Ishikawa (cell line): ENCODE results near the gene DOCK1.

Source experiments
- CEBPB ChIP-seq: IDR thresholded peaks from 2 replicates; pipeline ENCODE4 v1.6.1; 2012
- CREB1 ChIP-seq: IDR thresholded peaks from 2 replicates; pipeline ENCODE4 v1.6.1; 2012; ENCODE audit warnings: low read depth
- EGR1 ChIP-seq: IDR thresholded peaks from 2 replicates; pipeline ENCODE4 v1.6.1; 2012
- EP300 ChIP-seq: IDR thresholded peaks from 2 replicates; pipeline ENCODE4 v1.6.1; 2012; ENCODE audit warnings: borderline replicate concordance
- FOXM1 ChIP-seq: IDR thresholded peaks from 2 replicates; pipeline ENCODE4 v1.6.1; 2012; ENCODE audit warnings: low read depth, borderline replicate concordance
- NFIC ChIP-seq: IDR thresholded peaks from 2 replicates; pipeline ENCODE4 v1.6.1; 2012
- RAD21 ChIP-seq: IDR thresholded peaks from 2 replicates; pipeline ENCODE4 v1.6.1; 2012; ENCODE audit warnings: low read depth
- REST ChIP-seq: IDR thresholded peaks from 2 replicates; pipeline ENCODE4 v1.6.1; 2012; ENCODE audit warnings: low read depth, mild to moderate bottlenecking
- TAF1 ChIP-seq: IDR thresholded peaks from 2 replicates; pipeline ENCODE4 v1.6.1; 2012; ENCODE audit warnings: low read depth, mild to moderate bottlenecking
- TCF12 ChIP-seq: IDR thresholded peaks from 2 replicates; pipeline ENCODE4 v1.6.1; 2012; ENCODE audit warnings: low read depth
- TEAD4 ChIP-seq: IDR thresholded peaks from 2 replicates; pipeline ENCODE4 v1.6.1; 2012
- USF1 ChIP-seq: IDR thresholded peaks from 2 replicates; pipeline ENCODE4 v1.6.1; 2012
- YY1 ChIP-seq: IDR thresholded peaks from 2 replicates; pipeline ENCODE4 v1.6.1; 2012; ENCODE audit warnings: low read depth
- ZBTB7A ChIP-seq: IDR thresholded peaks from 2 replicates; pipeline ENCODE4 v1.6.1; 2012; ENCODE audit warnings: low read depth
- TF ChIP-seq, protein P1 (sequence below): IDR thresholded peaks from 2 replicates; pipeline ENCODE4 v1.6.1; 2012

Gene DOCK1

GRCh38 chr10:126904516-126904817 is 761 bp upstream of the DOCK1 start:
- TF ChIP-seq TEAD4: no peak
- no peak for TF ChIP-seq CREB1
- no peak for TF ChIP-seq TAF1

- TF ChIP-seq FOXM1: no peak
- no peak for TF ChIP-seq USF1
- TF ChIP-seq NFIC: no peak
- no peak for TF ChIP-seq EGR1
- TF ChIP-seq ZBTB7A: peak; percentile 94
- no peak for TF ChIP-seq EP300
- TF ChIP-seq TEAD4: 0 out of 2 replicates have a peak, but pooled peaks have one; percentile 18
- TF ChIP-seq TAF1: peak; percentile 31; the same call in 1 of the 2 replicates
Measured at GRCh38 chr10:126905776-126906703, 812 bp downstream of the DOCK1 start.

DNA sequence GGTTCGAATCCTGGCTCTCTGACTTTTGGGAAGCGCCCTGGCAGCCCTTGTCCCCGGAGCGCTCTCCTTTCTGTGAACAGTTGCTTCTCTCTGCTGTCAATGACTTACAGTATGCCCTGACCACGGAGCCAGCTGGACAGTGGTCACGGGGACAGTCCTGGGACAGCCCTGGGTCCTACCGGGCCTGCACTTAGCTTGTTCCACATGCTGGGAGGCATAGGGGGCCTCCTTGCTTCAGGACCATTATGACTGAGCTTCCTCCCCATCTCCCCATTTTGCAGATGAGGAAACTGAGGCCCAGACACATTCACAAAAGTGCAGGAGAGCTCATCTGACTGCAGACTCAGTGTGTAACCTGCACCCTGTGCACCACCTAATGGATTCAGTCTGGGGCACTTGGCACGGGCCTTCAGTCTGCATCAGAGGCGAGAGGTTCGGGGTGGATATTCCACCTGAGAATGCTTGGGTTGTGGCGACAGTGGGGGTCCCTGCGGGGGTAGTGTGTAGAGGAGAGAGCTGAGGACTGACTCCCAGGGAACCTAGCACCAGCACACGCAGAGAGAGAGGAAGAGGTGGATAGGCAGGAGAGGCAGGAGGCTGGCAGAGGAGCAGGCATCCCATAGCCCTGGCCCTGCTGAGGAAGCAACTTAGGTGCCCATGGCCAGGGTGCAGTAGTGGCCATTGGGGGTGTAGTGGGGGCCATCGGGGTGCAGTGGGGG is 1.6 kb downstream of the DOCK1 start:
- TF ChIP-seq CEBPB: no peak
- no peak for TF ChIP-seq EP300
- no peak for TF ChIP-seq RAD21
- TF ChIP-seq TCF12: no peak
- no peak for TF ChIP-seq USF1
- TF ChIP-seq CREB1: no peak
- TF ChIP-seq TEAD4: no peak
- no peak for TF ChIP-seq TAF1
- no peak for TF ChIP-seq FOXM1

DNA sequence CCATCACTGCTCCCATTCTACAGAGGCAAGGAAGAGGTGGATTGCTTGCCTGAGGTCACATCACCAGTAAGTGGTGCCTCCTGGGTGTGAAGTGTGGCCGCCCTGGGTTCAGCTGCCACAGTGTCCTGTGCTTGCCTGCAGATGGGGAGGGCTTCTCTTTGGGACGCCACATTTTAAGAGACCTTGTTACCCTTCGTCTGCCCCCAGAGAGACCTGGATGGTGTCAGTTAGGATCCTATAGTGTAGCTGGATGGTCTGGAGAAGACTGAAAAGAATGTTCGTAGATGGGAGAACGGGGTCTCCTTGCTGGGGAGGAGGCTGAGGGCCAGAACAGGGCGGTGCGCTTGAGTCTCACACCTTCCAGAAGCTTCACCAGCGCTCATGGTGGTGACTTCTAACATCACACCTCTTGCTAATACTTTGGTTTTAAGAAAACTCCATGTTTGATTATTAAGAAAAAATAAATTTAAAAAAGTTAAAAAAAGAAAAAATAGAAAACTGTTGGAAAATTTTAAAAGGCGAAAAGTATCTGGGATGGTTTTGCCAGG is 2.3 kb downstream of the DOCK1 start:
- TF ChIP-seq, protein P1, sequence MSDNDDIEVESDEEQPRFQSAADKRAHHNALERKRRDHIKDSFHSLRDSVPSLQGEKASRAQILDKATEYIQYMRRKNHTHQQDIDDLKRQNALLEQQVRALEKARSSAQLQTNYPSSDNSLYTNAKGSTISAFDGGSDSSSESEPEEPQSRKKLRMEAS: no peak
- no peak for TF ChIP-seq EP300

- TF ChIP-seq, protein P1: no peak
- no peak for TF ChIP-seq YY1
- TF ChIP-seq CEBPB: no peak
- TF ChIP-seq RAD21: no peak
- no peak for TF ChIP-seq REST
- no peak for TF ChIP-seq TCF12
- TF ChIP-seq TAF1: no peak
- TF ChIP-seq ZBTB7A: no peak
Measured at GRCh38 chr10:126908225-126908624, 3.0 kb downstream of the DOCK1 start.

GRCh38 chr10:126908729-126909128 is 3.5 kb downstream of the DOCK1 start:
- TF ChIP-seq TAF1 (no peak), YY1 (no peak), RAD21 (no peak), TCF12 (no peak), USF1 (no peak), FOXM1 (no peak), EGR1 (no peak), EP300 (no peak), NFIC (no peak), ZBTB7A (no peak), REST (no peak), CREB1 (no peak), TEAD4 (no peak), CEBPB (no peak)
- TF ChIP-seq, protein P1: no peak
